Measurements from ENCODE around the gene C6orf58. TPM values are rescaled to one million over a fixed set of nuclear protein-coding genes. Genes with fewer than 3 reads are reported as not detected.
"Not testable (repeated sequence)": the region's sequence is repeated elsewhere in the genome, so short reads cannot be mapped to it uniquely, and the experiment has no call there.

The C6orf58 gene
- total RNA-seq, 1 donor from 2014 or later = not detected

DNA sequence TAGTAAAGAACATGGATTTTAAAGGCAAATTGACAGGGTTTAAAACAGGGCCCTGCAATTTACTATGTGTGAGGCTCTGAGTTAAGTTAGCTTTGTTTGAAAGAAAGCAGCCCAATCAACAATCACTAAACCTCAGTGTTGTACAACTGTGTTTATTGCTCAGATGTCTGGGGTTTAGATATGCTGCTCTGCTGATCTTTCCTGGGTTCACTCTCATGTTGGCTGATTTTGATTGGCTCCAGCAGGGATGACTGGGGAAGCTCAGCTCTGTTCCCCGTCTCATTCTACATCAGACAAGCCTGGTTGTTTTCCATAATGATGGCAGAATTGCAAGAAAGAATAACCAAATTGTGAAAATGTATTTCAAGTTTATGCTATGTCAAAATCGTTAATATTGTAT is 10.9 kb downstream of the C6orf58 start:
- Mint-ChIP-seq H3K4me1 (ENCODE audit: low read depth) (no peaks in the 10 kb centered on the region), H3K27ac (no peak overlapping the region), H3K36me3 (ENCODE audit: insufficient read depth) (no peaks in the 10 kb centered on the region), H3K9me3 (ENCODE audit: low read depth) (no peaks in the 10 kb centered on the region), H3K27me3 (no peaks in the 10 kb centered on the region), H3K4me3 (ENCODE audit: low read depth) (no peak overlapping the region)
- TF ChIP-seq, protein P1, sequence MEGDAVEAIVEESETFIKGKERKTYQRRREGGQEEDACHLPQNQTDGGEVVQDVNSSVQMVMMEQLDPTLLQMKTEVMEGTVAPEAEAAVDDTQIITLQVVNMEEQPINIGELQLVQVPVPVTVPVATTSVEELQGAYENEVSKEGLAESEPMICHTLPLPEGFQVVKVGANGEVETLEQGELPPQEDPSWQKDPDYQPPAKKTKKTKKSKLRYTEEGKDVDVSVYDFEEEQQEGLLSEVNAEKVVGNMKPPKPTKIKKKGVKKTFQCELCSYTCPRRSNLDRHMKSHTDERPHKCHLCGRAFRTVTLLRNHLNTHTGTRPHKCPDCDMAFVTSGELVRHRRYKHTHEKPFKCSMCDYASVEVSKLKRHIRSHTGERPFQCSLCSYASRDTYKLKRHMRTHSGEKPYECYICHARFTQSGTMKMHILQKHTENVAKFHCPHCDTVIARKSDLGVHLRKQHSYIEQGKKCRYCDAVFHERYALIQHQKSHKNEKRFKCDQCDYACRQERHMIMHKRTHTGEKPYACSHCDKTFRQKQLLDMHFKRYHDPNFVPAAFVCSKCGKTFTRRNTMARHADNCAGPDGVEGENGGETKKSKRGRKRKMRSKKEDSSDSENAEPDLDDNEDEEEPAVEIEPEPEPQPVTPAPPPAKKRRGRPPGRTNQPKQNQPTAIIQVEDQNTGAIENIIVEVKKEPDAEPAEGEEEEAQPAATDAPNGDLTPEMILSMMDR (IDR thresholded peaks at IDR 0.05; ENCODE audit: unreplicated experiment) = no peak
- no peak for DNase-seq (ENCODE audit: low spot score, unreplicated experiment)

DNA sequence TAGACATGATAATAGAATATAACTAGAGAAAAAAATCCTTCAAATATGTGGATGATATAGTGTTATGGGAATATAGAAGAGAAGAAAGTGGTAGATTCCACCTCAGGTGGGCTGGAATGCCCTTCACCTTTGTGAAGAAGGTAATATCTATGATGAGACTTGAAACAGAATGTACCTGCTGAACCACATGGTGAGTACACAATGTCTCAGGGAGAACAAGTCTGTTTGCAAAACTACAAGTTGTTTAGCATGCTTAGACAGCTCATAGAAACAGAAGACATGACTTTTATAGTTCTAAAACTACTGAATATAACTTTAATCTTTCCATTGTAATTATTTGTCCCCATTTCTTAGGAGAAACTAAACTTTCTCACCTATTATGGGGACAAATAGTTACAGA is 12.2 kb downstream of the C6orf58 start:
- TF ChIP-seq, protein P1 (IDR thresholded peaks at IDR 0.05; ENCODE audit: unreplicated experiment) = no peak
- Mint-ChIP-seq H3K36me3 (ENCODE audit: insufficient read depth) (no peaks in the 10 kb centered on the region), H3K27ac (no peak overlapping the region), H3K27me3 (no peaks in the 10 kb centered on the region), H3K4me1 (ENCODE audit: low read depth) (no peaks in the 10 kb centered on the region), H3K9me3 (ENCODE audit: low read depth) (no peaks in the 10 kb centered on the region), H3K4me3 (ENCODE audit: low read depth) (no peak overlapping the region)
- no peak for DNase-seq (ENCODE audit: low spot score, unreplicated experiment)

DNA sequence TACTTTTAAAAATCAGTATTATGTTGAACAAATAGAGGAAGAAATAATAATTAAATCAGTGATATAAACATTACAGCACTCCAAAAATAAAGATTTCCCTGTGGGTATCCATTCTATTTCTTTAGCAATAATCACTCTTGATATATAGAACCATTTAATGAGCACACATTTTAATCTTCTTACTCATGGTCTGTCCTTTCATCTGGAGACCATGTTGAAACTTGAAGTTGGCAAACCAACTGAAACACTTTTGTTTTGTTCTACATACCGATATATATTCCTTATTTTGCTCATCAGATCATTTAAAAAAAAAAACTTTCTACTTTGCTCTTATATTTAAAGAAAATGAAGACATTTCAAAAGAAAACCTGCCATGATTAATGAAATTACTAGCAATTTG is 13.4 kb downstream of the C6orf58 start:
- H3K36me3 Mint-ChIP-seq (ENCODE audit: insufficient read depth) = no peaks in the 10 kb centered on the region
- no peaks in the 10 kb centered on the region for H3K4me1 Mint-ChIP-seq (ENCODE audit: low read depth)

DNA sequence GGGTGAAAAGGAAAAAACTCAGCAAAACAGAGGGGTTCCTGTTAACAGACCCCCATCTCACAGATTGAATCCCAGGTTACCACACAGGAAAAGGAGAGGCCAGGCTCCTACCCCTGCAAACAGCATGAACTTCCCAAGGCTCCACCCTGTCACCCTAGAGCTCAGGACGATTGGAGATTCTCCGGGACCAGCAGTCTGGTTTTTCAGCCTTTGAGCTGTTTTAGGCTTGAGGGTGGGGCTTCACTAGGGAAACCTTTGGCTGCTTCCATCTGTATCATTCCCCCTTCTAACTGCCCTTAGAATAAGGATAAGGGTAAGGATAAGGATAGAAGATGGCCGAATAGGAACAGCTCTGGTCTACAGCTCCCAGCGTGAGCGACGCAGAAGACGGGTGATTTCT is 16.0 kb downstream of the C6orf58 start:
- Mint-ChIP-seq H3K27me3 (no peaks in the 10 kb centered on the region), H3K27ac (peak overlapping the region; percentile 73), H3K36me3 (ENCODE audit: insufficient read depth) (no peaks in the 10 kb centered on the region), H3K4me1 (ENCODE audit: low read depth) (no peaks in the 10 kb centered on the region), H3K9me3 (ENCODE audit: low read depth) (no peaks in the 10 kb centered on the region), H3K4me3 (ENCODE audit: low read depth) (peak overlapping the region; percentile 69)
- TF ChIP-seq, protein P1 (IDR thresholded peaks at IDR 0.05; ENCODE audit: unreplicated experiment) = no peak
- no peak for DNase-seq (ENCODE audit: low spot score, unreplicated experiment)

More for the DNA sequence above, 13.4 kb downstream of the C6orf58 start:
- TF ChIP-seq, protein P1 (IDR thresholded peaks at IDR 0.05; ENCODE audit: unreplicated experiment) = no peak
- Mint-ChIP-seq H3K4me3 (ENCODE audit: low read depth) (no peak overlapping the region), H3K9me3 (ENCODE audit: low read depth) (no peaks in the 10 kb centered on the region), H3K27me3 (no peaks in the 10 kb centered on the region), H3K27ac (no peak overlapping the region)
- no peak for DNase-seq (ENCODE audit: low spot score, unreplicated experiment)

DNA sequence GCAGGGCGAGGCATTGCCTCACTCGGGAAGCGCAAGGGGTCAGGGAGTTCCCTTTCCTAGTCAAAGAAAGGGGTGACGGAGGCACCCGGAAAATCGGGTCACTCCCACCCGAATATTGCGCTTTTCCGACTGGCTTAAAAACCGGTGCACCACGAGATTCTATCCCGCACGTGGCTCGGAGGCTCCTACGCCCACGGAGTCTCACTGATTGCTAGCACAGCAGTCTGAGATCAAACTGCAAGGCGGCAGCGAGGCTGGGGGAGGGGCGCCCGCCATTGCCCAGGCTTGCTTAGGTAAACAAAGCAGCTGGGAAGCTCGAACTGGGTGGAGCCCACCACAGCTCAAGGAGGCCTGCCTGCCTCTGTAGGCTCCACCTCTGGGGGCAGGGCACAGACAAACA is 16.5 kb downstream of the C6orf58 start:
- H3K36me3 Mint-ChIP-seq (ENCODE audit: insufficient read depth); H3K9me3 Mint-ChIP-seq (ENCODE audit: low read depth); DNase-seq (ENCODE audit: low spot score, unreplicated experiment); H3K4me1 Mint-ChIP-seq (ENCODE audit: low read depth); H3K27me3 Mint-ChIP-seq: not testable (repeated sequence)
- peak overlapping the region; percentile 69 for H3K4me3 Mint-ChIP-seq (ENCODE audit: low read depth)
- peak overlapping the region; percentile 73 for H3K27ac Mint-ChIP-seq

DNA sequence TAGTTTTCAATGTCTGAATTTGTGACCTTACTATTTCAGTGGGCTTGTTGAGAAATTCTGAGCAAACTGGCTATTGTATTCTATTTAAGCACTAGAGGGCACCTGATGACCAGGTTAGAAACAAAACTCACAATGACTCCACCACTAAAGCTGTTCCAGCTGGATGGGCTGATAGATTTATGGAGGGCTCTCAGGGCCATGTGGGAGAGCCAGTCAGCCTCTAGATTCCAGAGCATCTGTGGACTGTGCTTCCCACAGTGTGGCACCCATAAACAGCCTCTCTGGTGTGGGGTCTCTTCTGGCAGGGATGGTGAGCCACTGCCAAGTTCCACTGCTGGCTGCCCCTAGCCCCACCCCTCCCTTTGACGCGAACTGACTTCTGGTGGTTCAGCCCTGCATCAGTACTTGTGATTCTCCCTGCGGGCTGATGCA is 29.2 kb downstream of the C6orf58 start:
- Mint-ChIP-seq H3K27me3 (no peaks in the 10 kb centered on the region), H3K4me1 (ENCODE audit: low read depth) (no peaks in the 10 kb centered on the region), H3K36me3 (ENCODE audit: insufficient read depth) (no peaks in the 10 kb centered on the region), H3K4me3 (ENCODE audit: low read depth) (no peak overlapping the region), H3K27ac (no peak overlapping the region), H3K9me3 (ENCODE audit: low read depth) (no peaks in the 10 kb centered on the region)
- TF ChIP-seq, protein P1 (IDR thresholded peaks at IDR 0.05; ENCODE audit: unreplicated experiment) = peak; percentile 59
- no peak for DNase-seq (ENCODE audit: low spot score, unreplicated experiment)

Measured in progenitor cell of endocrine pancreas (in vitro differentiated cells).